ENCODE data around the gene CLEC4F. TPM values are rescaled to one million over a fixed set of nuclear protein-coding genes. Genes with fewer than 3 reads are reported as not detected.

Gene CLEC4F
- total and polyA plus RNA-seq, 2 of the 4 experiments (the other 2 are of a cell fraction): not detected

DNA sequence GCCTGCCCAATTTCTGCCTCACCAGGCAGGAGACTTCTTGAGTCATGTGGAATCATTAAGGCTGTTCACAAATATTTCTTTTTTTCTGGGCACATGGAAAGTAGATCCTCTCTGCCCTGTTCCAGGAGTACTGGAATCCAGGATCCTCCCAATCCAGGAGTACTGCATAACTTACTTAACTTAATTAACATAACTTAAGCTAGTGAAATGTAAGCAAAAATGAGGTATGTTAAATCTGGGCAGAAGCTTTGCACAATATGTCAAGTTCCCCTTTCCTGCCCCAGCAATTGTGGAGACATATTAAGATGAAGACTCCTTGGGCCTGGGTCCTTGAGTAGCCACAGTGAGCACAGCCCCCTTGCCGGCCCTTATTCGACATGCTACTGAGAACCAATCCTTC, 12.0 kb upstream of the CLEC4F start:
- in situ Hi-C loops (cut with MboI; ENCODE audit: low sequenced_read_pairs): no loop called here
- no peak overlapping the region for H3K9ac ChIP-seq (ENCODE audit: low read depth, low read length)
- H3K4me3 ChIP-seq (ENCODE audit: insufficient read depth, low read depth, low read length): no peak overlapping the region
- DNase-seq (no peak), ATAC-seq (ENCODE audit: low read depth) (no peak)
- H3K27ac ChIP-seq (ENCODE audit: insufficient read depth, low read length): no peak overlapping the region
- POLR2A ChIA-PET (ENCODE audit: unreplicated experiment): no interaction called here
- H3K56ac ChIP-seq (ENCODE audit: extremely low read depth, insufficient read depth, low read length): no peak overlapping the region
- no peak overlapping the region for H2BK15ac ChIP-seq (ENCODE audit: low read depth, low read length)
- H3K9me1 ChIP-seq (ENCODE audit: insufficient read depth, low read length): no peaks in the 10 kb centered on the region
- H2AK5ac ChIP-seq (ENCODE audit: low read depth, low read length): no peak overlapping the region
- H4K91ac ChIP-seq (ENCODE audit: insufficient read depth, low read depth, low read length): no peak overlapping the region
- H2BK5ac ChIP-seq (ENCODE audit: low read depth, low read length, poor library complexity, severe bottlenecking): no peak overlapping the region
- intact Hi-C loops (cut with micrococcal nuclease): no loop called here
- H3K18ac ChIP-seq (ENCODE audit: low read depth, low read length): no peak overlapping the region
- H2AFZ ChIP-seq (replicated peaks; ENCODE audit: low read length, poor library complexity): no peak overlapping the region
- H3K4me2 ChIP-seq (ENCODE audit: low read depth, low read length): no peak overlapping the region
- no peak overlapping the region for H4K5ac ChIP-seq (ENCODE audit: low read depth, low read length)
- TF ChIP-seq MAFK (IDR thresholded peaks at IDR 0.05; ENCODE audit: low read depth, low read length): no peak
- H2AK9ac ChIP-seq (replicated peaks; ENCODE audit: low read depth, low read length, poor library complexity): no peak overlapping the region
- no peak overlapping the region for H2BK20ac ChIP-seq (ENCODE audit: low read depth, low read length)
- H3K4ac ChIP-seq (ENCODE audit: low read depth, low read length): no peak overlapping the region
- H3K4me1 ChIP-seq (ENCODE audit: control insufficient read depth, insufficient read depth, low read length): no peaks in the 10 kb centered on the region
- H3K36me3 ChIP-seq (ENCODE audit: control insufficient read depth, insufficient read depth, low read length): no peaks in the 10 kb centered on the region
- H3K9me3 ChIP-seq (ENCODE audit: control insufficient read depth, insufficient read depth, low read length): no peaks in the 10 kb centered on the region
- CTCF ChIA-PET: no interaction called here
- H3K23ac ChIP-seq (ENCODE audit: low read depth, low read length): no peak overlapping the region
- dilution Hi-C loops (cut with HindIII; ENCODE audit: low sequenced_read_pairs, unreplicated experiment): no loop called here
- peaks cover 12% of the 10 kb centered on the region for H3K27me3 ChIP-seq (ENCODE audit: control insufficient read depth, insufficient read depth, low read length)
- no peak overlapping the region for H3K14ac ChIP-seq (replicated peaks; ENCODE audit: low read depth, low read length)
- no peak overlapping the region for H4K8ac ChIP-seq (ENCODE audit: low read depth in 2 of 2, low read length in 2 of 2)
- WGBS, 2 experiments (ENCODE audit: extremely low coverage in 2 of 2, insufficient read length in 1 of 2): no CpG with 5 or more reads among the region's 2 CpGs
- H2BK120ac ChIP-seq (ENCODE audit: low read depth, low read length): no peak overlapping the region
- BruUV-seq (replicated peaks): no TSS peak
- H3K79me1 ChIP-seq (ENCODE audit: low read depth in 1 of 2, low read length in 2 of 2): no peaks in the 10 kb centered on the region
- H4K20me1 ChIP-seq (ENCODE audit: insufficient read depth, low read length): no peaks in the 10 kb centered on the region
